Measurements from ENCODE around the gene TAX1BP3. TPM values are rescaled to one million over a fixed set of nuclear protein-coding genes. Genes with fewer than 3 reads are reported as not detected.

TAX1BP3 gene
- total RNA-seq, 1 experiment from 2014 or later = 147 TPM

GRCh38 chr17:3667366-3668278 is 756 bp downstream of the TAX1BP3 start:
- TF ChIP-seq CTCF (conservative IDR thresholded peaks at IDR 0.05) (no peak; the same call in 1 of the 2 replicates), EZH2 (IDR thresholded peaks at IDR 0.05; ENCODE audit: low read depth) (no peak)
- peak; percentile 87 to 95 for DNase-seq
- Histone ChIP-seq H3K27ac (peak overlapping the region; percentile 88), H3F3A (ENCODE audit: insufficient read depth, low read depth) (peaks cover 24% of the 10 kb centered on the region), H3K36me3 (ENCODE audit: low read depth) (no peaks in the 10 kb centered on the region), H3K4me1 (replicated peaks; ENCODE audit: insufficient read depth) (peaks cover 25% of the 10 kb centered on the region), H4K20me1 (ENCODE audit: insufficient read depth) (peaks cover 39% of the 10 kb centered on the region), H3K79me2 (ENCODE audit: low read depth) (peaks cover 63% of the 10 kb centered on the region), H3K27me3 (ENCODE audit: insufficient read depth, low read depth) (no peaks in the 10 kb centered on the region), H3K9me3 (ENCODE audit: insufficient read depth, low read depth) (no peaks in the 10 kb centered on the region), H2AFZ (peak overlapping the region; percentile 83), H3K9me2 (ENCODE audit: insufficient read depth) (no peaks in the 10 kb centered on the region), H3K4me3 (peak overlapping the region; percentile 95), H3K4me2 (peak overlapping the region; percentile 98)
- intact Hi-C loops (cut with micrococcal nuclease; ENCODE audit: unreplicated experiment) = loop anchor here (1.0 to 5.0 kb wide), 4 partner anchors 31 to 1260 kb away; partner anchors contain the start of genes CTNS, HASPIN and SHPK
- ChIA-PET CTCF (interaction anchor here (0.6 kb wide), 1 partner anchor 465 kb away, joined by 3 read pairs; no protein-coding TSS in a partner anchor), POLR2A (ENCODE audit: unreplicated experiment) (interaction anchor here (0.6 to 1.7 kb wide), 18 partner anchors 30 to 1261 kb away, joined by 3 to 30 read pairs (median 4); partner anchors contain the start of genes CTNS and SHPK)
- BruUV-seq (replicated peaks) = TSS peak; percentile 45

- no peaks in the 10 kb centered on the region for H3K9me3 ChIP-seq (ENCODE audit: insufficient read depth, low read depth)
- no peaks in the 10 kb centered on the region for H3K27me3 ChIP-seq (ENCODE audit: insufficient read depth, low read depth)
- ChIA-PET POLR2A (ENCODE audit: unreplicated experiment) (no interaction called here), CTCF (no interaction called here)
- H3K36me3 ChIP-seq (ENCODE audit: low read depth) = no peaks in the 10 kb centered on the region
- peak overlapping the region; percentile 98 for H3K4me2 ChIP-seq
- peak overlapping the region; percentile 95; the same call in 1 of the 2 replicates for H3K4me3 ChIP-seq
- H3K4me1 ChIP-seq (replicated peaks; ENCODE audit: insufficient read depth) = peaks cover 25% of the 10 kb centered on the region
- H4K20me1 ChIP-seq (ENCODE audit: insufficient read depth) = peaks cover 39% of the 10 kb centered on the region
- intact Hi-C loops (cut with micrococcal nuclease; ENCODE audit: unreplicated experiment) = loop anchor here (5.0 kb wide), 2 partner anchors 56 to 1259 kb away; partner anchors contain the start of gene HASPIN
- no peak overlapping the region for H3K27ac ChIP-seq
- no TSS peak for BruUV-seq (replicated peaks)
- DNase-seq = no peak
- TF ChIP-seq EZH2 (IDR thresholded peaks at IDR 0.05; ENCODE audit: low read depth) (no peak), CTCF (conservative IDR thresholded peaks at IDR 0.05) (no peak)
- H3K79me2 ChIP-seq (ENCODE audit: low read depth) = peaks cover 60% of the 10 kb centered on the region
- H3F3A ChIP-seq (ENCODE audit: insufficient read depth, low read depth) = peaks cover 16% of the 10 kb centered on the region
- no peak overlapping the region for H2AFZ ChIP-seq
- no peaks in the 10 kb centered on the region for H3K9me2 ChIP-seq (ENCODE audit: insufficient read depth)
Observed at GRCh38 chr17:3666516-3666915, 1.9 kb downstream of the TAX1BP3 start.

- BruUV-seq (replicated peaks) = no TSS peak
- Histone ChIP-seq H3K4me1 (replicated peaks; ENCODE audit: insufficient read depth) (peaks cover 25% of the 10 kb centered on the region), H3K36me3 (ENCODE audit: low read depth) (no peaks in the 10 kb centered on the region), H3K4me3 (no peak overlapping the region), H2AFZ (no peak overlapping the region), H4K20me1 (ENCODE audit: insufficient read depth) (peaks cover 39% of the 10 kb centered on the region), H3F3A (ENCODE audit: insufficient read depth, low read depth) (peaks cover 15% of the 10 kb centered on the region), H3K9me2 (ENCODE audit: insufficient read depth) (no peaks in the 10 kb centered on the region), H3K79me2 (ENCODE audit: low read depth) (peaks cover 53% of the 10 kb centered on the region), H3K27ac (no peak overlapping the region), H3K4me2 (peak overlapping the region; percentile 98; the same call in 1 of the 2 replicates), H3K27me3 (ENCODE audit: insufficient read depth, low read depth) (no peaks in the 10 kb centered on the region), H3K9me3 (ENCODE audit: insufficient read depth, low read depth) (no peaks in the 10 kb centered on the region)
- no peak for TF ChIP-seq EZH2 (IDR thresholded peaks at IDR 0.05; ENCODE audit: low read depth)
- no peak for TF ChIP-seq CTCF (conservative IDR thresholded peaks at IDR 0.05)
- POLR2A ChIA-PET (ENCODE audit: unreplicated experiment) = no interaction called here
- intact Hi-C loops (cut with micrococcal nuclease; ENCODE audit: unreplicated experiment) = loop anchor here (5.0 kb wide), 2 partner anchors 56 to 1259 kb away; partner anchors contain the start of gene HASPIN
- DNase-seq = no peak
- CTCF ChIA-PET = no interaction called here
Observed at GRCh38 chr17:3665834-3666233, 2.5 kb downstream of the TAX1BP3 start.

Measured in PC-9 (cell line).